Keratinocyte (primary cell): ENCODE measurements around the gene CCDC85C.

Source experiments
- CTCF ChIP-seq, 3 experiments: IDR thresholded peaks in 1 of 3; conservative IDR thresholded peaks in 1 of 3; optimal IDR thresholded peaks in 1 of 3; 2 replicates in 2 of 3; 3 replicates in 1 of 3; pipeline versions ENCODE3 to v1.5.1; 2011; ENCODE audit warnings: low read length in 3 of 3, mild to moderate bottlenecking in 3 of 3, moderate library complexity in 2 of 3, control low read depth in 1 of 3, inconsistent platforms in 1 of 3; ENCODE audit not compliant: insufficient read depth in 2 of 3; ENCODE audit errors: extremely low read depth in 1 of 3
- EZH2 ChIP-seq: IDR thresholded peaks from one replicate; pipeline ENCODE4 v1.6.1; 2012; ENCODE audit warnings: inconsistent platforms, mild to moderate bottlenecking, low read length, moderate library complexity

GRCh38 chr14:99595524-99595923 is 8.5 kb downstream of the CCDC85C start:
- TF ChIP-seq CTCF (optimal IDR thresholded peaks at IDR 0.05 in 1 of 3, IDR thresholded peaks at IDR 0.05 in 1 of 3, conservative IDR thresholded peaks at IDR 0.05 in 1 of 3; ENCODE audit: extremely low read depth in 1 of 3, insufficient read depth in 2 of 3, low read length in 3 of 3) (no peak), EZH2 (no peak)
